GM19468 (cell line): ENCODE data around the gene UNC5B.

Source experiments
- ATAC-seq: cut with Tn5 transposase; IDR thresholded peaks from one replicate; pipeline ENCODE4 v1.9.1; 2021; ENCODE audit warnings: mild to moderate bottlenecking, moderate library complexity, moderate number of reproducible peaks; ENCODE audit not compliant: unreplicated experiment; ENCODE audit errors: extremely low read depth

UNC5B gene

DNA sequence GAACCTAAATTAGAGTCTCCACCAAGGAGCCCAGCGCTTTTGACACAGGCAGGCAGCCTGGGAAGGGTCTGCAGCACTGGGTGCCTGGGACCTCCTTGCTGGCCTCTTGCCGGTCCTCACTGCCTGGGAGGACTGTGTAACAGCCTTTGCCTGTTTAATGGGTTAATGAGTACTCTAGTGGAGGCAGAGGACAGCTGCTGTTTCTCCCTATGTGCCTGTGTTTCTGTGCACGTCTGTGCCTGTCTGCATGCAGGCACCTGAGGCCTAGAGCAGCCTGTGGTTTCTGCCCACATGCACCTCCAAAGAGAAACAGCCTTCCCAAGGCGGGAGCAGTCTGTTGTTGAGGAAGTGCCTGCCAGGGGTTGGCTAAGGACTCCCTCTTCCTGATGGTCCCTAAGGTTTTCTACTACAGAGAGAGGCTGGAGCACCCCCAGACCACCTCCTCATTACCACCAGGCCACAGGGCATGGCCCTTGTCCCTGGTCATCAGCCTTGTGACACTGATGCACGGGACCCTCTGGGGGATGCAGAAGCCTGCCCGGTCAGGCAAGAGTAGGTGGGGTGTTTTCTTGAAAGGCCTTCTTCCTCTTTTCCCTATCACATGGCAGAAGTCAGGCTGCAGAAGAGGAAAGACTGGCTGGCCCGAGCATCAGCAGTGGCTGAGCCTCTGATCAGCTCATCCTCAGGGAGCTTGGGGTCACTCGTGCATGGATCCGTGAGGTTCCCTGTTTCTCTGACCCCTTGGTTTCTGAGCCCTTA, 120.9 kb downstream of the UNC5B start:
- no peak for ATAC-seq

GRCh38 chr10:71334221-71334791, 121.9 kb downstream of the UNC5B start:
- no peak for ATAC-seq

DNA sequence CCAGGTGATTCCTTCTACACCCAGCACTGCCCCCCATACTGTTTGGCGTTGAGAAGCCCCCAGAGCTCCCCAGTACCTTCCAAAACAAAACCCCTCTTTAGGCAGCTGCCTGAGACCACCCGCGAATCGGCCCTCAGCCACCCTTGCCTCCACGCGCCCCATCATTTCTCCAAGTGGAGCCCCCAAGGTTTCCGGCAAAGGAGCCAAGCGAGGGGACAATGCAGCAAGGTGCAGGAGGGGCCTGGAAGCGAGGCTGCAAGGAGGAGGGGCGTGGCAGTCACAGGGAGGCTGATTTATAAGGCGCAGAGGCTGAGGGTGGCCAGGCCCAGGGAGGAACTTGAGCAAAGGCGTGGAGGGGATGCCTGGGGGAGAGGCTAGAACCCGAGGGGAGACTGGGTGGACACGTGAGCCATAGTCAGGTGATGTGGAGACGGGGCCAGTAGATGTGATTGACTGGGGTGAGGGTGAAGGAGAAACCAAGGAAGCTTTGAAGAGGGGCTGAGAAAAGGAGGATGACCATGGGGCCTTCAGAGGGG, 122.9 kb downstream of the UNC5B start:
- no peak for ATAC-seq

DNA sequence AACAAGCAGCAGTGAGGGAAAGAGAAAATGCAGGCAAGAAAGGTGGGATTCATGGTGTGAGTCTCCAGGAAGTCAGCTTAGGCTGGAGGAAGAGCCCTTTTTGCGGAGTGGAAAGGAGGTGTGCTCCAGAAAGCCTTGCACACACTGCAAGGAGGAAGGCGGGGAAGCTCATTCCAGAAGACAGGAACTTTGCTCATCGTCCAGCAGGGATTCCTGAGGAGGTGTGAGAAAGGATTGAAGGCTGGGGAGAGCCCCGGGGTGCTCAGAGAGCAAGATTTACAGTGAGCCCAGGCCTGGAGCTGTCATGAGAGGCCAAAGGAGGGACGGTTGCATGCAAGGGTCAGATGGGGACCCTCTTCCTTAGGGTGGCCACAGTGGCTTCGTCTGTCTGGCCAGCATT, 124.3 kb downstream of the UNC5B start:
- ATAC-seq = no peak

- ATAC-seq = no peak
Observed at GRCh38 chr10:71337219-71337701, 124.9 kb downstream of the UNC5B start.

DNA sequence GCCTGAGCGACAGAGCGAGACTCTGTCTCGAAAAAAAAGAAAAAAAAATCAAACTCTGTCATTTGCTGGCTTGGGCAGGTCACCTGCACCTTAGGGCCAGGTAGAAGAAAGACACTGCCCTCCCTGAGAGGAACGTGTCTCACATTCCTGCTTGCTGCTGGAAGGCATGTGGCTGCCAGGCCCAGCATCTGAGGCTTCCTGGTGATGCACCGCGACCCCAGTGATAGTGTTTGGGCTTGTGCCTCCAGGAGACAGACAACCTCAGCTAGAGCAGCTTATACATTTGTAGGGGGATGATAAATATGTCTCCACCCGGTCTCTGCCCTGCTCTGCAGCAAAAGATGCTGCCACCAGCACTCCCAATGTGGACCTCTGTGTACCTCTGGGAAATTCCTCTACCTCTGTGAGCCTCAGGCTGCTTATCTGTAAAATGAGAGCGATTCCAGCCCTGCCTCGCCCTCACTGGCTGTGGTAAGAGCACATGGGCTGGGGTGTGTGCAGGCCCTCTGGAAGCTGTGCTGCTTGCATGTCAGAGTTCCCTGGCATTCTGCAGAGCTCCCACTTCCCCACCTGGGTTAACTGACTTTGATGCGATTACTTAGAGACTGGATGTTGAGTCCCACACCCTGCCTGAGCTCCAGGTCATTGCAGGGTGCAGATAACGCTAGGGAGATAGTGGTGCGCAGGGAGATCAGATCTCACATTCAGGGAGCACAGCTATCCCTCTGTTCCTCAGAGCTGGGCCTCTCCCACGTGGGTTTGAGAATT, 126.5 kb downstream of the UNC5B start:
- no peak for ATAC-seq

DNA sequence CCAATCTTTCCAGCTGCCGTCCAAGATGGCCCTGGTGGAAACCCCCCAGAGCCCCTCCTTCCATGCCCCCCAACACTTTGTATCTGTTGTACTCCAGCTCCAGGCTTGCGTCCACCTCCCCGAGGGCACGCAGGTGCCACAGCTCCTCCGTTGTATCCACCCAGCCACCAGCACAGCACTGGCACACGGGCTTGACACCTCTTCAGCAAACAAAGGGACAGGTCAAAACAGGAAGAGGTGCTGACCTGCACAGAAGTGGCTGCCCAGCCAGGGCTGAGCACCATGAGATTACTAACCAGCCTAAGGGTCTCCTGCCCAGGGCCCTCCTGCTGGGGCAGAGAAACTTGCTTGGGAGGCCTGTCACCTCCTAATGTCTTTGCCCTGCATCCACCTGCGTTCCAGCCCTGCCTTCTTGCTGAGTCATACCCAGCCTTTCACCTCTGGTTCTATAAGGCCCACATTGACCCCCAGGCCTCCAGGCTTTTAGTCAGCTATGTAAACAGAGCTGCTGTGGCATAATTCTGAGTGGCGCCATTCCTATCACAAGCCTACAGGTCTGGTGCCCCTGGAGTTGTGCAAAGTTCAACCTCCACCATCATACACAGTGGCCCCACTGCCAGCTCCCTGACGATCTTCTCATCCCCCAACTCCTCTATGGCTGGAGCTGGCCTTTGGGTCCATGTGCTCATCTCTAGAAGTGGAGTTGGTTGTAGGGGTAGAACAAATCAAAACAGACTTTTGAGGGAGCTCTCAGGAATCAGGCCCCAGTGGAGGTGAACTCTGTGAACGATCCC, 127.6 kb downstream of the UNC5B start:
- no peak for ATAC-seq

- no peak for ATAC-seq
Observed at GRCh38 chr10:71342573-71343391, 130.4 kb downstream of the UNC5B start.

DNA sequence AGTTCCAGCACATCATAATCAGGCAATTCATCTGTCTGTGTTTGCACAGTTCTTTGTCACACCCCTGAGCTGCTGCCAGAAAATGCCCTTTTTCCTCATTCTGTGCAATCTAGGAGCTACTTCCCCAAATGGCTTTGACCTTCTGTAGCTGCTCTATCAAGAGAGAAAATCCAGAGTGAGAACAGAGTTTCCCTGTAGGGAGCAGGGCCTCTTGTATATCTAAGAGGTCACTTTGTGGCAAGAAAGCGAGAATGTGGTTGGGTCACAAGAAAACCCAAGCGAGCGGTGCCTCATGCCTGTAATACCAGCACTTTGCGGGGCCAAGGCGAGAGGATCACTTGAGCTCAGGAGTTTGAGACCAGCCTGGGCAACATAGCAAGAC, 131.0 kb downstream of the UNC5B start:
- ATAC-seq = no peak

GRCh38 chr10:71344154-71344925, 132.0 kb downstream of the UNC5B start:
- ATAC-seq = no peak

DNA sequence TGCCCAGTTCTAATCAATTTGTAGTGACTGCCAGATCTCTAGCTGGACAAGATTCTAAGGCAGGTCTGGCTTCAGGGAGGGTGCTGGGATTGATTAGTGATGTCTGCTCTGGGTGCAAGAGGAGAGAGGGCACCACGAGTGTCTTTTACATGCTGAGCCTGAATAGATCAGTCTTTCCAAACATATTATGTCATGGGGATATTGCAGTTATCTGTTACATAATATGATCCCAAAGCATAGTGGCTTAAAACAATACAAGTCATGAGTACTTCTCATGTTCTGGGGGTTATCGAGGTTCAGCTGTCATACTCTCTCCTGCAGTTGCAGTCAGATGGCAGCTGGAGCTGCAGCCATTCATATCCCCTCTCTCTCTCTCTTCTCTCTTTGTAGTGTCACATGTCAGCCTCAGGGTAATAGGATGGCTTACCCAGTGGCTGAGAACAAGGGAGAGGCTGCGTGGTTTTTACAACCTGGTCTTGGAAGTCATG, 132.7 kb downstream of the UNC5B start:
- no peak for ATAC-seq

DNA sequence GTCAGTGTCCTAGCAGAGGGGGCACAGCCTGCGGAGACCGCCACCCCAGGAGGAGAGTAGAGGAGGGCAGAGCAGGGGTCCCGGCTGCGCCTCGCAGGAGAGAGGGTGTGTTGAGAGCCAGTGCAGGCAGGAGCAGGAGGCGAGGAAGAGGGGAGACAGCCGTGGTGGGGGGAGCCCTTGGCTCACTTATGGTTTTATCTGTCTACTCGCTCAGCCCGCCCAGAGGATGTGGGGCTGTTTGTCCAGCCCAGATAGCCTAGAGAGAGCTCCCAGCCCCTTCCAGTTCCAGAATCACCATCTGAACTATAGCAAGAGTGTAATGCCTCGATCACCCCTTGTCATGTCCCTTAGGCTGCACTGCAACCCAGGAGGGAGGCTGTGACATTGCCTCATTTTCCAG, 133.3 kb downstream of the UNC5B start:
- no peak for ATAC-seq

DNA sequence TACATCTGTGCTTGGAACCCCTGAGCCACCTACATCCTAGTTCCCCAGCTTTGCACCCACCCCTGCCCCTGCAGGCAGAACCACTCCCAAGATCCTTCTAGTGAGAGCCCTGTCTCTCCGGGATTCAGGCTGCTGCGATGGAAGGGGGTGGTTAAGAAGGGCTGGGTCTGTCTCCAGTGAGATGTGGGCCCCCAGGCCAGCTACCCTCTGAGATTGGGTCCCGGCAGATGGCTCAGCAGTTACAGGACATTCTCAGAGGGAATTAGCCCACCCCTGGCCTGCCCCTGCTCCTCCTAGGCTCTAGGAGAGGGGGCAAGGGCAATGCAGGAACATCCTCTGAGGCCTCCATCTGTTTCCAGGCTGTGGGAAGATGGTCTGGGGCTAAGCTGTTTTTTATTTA, 134.4 kb downstream of the UNC5B start:
- no peak for ATAC-seq

DNA sequence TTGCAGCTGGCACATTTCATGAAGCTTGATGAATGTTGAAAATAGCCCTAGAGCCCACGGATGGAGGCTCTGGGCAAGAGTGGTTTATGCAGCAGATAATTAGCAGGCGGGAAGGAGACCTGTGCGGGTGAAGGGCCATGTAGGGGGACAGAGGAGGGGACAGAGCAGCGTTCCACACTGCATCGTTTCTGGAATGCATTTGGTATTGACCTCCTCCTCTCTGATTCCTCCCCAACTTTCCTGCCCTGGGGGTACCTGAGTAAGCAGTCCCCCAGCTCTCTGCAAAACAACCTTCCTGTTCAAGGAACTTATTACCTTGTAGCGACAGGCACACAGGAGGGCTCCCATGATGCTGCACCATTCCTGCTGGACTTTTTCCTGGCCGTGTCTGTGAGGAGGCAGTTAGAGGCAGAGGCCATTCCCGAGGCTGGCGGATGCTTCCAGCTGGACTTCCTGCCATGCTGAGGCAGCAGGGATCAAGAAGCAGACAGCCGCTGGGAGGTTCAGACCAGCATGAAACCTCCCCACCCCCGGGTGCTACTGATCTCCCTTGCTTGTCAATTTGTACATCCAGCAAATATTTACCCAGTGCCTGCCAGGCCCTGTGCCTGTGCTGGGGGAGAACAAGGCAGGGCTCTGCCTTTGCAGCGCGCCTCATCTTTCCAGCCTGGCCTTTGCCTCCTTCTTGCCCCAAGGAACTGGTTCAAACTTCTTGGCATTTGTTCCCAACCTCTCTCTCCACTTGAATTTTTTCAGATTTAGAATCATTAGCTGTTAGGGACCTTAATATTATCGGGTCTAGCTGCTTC, 135.4 kb downstream of the UNC5B start:
- no peak for ATAC-seq

DNA sequence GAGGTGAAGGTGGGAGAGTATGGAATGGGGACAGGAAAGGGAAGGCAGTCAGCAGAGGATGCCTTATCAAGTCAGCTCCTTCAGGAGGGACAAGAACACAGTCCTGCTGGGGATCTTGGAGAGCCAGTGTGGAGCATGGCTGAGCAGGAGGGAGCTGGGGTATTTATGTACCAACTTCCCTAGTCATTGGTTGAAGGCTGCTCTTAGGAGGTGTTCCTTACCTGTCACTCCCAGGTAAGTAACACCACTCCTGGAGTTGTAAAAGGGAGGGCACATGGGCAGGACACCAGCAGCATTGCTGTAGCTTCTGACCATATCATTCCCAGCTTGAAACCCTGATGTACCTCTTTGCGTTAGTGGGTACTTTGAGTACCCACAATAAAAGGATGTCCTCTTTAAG, 136.5 kb downstream of the UNC5B start:
- ATAC-seq = no peak

- ATAC-seq = no peak
Observed at GRCh38 chr10:71349406-71349805, 137.0 kb downstream of the UNC5B start.

- ATAC-seq = no peak
Observed at GRCh38 chr10:71351087-71351486, 138.7 kb downstream of the UNC5B start.
